Ishikawa (cell line): ENCODE data around the gene FBLIM1.

ENCODE experiments used
- CREB1 ChIP-seq: IDR thresholded peaks from 2 replicates; pipeline ENCODE4 v1.6.1; 2012; ENCODE audit warnings: low read depth
- EGR1 ChIP-seq: IDR thresholded peaks from 2 replicates; pipeline ENCODE4 v1.6.1; 2012
- EP300 ChIP-seq: IDR thresholded peaks from 2 replicates; pipeline ENCODE4 v1.6.1; 2012; ENCODE audit warnings: borderline replicate concordance
- RAD21 ChIP-seq: IDR thresholded peaks from 2 replicates; pipeline ENCODE4 v1.6.1; 2012; ENCODE audit warnings: low read depth
- TAF1 ChIP-seq: IDR thresholded peaks from 2 replicates; pipeline ENCODE4 v1.6.1; 2012; ENCODE audit warnings: low read depth, mild to moderate bottlenecking
- TCF12 ChIP-seq: IDR thresholded peaks from 2 replicates; pipeline ENCODE4 v1.6.1; 2012; ENCODE audit warnings: low read depth
- YY1 ChIP-seq: IDR thresholded peaks from 2 replicates; pipeline ENCODE4 v1.6.1; 2012; ENCODE audit warnings: low read depth
- TF ChIP-seq, protein P1 (sequence below): IDR thresholded peaks from 2 replicates; pipeline ENCODE4 v1.6.1; 2012
- TF ChIP-seq, protein P2 (sequence below): IDR thresholded peaks from 2 replicates; pipeline ENCODE4 v1.6.1; 2012; ENCODE audit warnings: low read depth, mild to moderate bottlenecking

DNA sequence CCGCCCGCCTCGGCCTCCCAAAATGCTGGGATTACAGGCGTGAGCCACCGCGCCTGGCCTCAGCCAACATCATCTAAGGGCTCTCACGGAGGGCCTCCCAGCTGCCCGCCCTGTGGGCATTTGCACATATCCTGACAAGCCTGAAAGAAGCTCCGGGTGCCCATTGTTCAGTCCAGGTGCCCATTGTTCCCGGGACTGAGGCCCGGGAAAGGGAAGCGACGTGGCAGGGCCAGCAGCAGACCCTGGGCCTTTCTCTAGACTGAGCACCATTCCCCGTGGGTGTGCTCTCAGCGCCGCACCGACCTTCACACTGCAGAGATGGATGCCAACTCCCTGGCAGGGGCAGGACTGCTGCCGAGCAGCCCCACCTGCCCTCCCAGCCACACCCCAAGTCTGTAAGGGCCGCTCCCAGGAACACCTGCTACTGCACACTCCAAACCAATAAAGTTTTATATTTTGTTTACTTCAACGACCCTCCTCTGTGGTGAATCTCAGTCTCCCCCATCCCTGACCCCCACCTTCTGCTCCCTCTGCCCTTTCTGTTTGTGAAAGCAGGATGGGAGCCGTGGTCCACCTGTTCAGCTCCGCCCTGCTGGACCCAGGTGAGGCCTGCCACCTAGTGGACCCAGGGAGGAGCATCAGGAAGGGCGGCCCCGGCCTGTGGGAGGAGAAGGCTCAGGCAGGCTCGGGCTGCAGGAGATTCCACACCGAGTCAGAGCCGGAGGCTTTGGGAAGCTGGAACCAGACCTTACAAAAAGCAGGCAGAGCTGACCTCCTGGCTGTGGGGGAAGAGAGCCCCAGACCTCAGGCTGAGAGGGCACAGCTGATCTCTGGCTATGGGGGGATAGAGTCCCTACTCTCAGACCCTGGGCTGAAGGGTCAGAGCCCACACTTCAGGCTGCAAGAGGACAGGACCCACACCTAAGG, 17.4 kb upstream of the FBLIM1 start:
- TF ChIP-seq, protein P1, sequence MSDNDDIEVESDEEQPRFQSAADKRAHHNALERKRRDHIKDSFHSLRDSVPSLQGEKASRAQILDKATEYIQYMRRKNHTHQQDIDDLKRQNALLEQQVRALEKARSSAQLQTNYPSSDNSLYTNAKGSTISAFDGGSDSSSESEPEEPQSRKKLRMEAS, result no peak
- TF ChIP-seq, protein P2, sequence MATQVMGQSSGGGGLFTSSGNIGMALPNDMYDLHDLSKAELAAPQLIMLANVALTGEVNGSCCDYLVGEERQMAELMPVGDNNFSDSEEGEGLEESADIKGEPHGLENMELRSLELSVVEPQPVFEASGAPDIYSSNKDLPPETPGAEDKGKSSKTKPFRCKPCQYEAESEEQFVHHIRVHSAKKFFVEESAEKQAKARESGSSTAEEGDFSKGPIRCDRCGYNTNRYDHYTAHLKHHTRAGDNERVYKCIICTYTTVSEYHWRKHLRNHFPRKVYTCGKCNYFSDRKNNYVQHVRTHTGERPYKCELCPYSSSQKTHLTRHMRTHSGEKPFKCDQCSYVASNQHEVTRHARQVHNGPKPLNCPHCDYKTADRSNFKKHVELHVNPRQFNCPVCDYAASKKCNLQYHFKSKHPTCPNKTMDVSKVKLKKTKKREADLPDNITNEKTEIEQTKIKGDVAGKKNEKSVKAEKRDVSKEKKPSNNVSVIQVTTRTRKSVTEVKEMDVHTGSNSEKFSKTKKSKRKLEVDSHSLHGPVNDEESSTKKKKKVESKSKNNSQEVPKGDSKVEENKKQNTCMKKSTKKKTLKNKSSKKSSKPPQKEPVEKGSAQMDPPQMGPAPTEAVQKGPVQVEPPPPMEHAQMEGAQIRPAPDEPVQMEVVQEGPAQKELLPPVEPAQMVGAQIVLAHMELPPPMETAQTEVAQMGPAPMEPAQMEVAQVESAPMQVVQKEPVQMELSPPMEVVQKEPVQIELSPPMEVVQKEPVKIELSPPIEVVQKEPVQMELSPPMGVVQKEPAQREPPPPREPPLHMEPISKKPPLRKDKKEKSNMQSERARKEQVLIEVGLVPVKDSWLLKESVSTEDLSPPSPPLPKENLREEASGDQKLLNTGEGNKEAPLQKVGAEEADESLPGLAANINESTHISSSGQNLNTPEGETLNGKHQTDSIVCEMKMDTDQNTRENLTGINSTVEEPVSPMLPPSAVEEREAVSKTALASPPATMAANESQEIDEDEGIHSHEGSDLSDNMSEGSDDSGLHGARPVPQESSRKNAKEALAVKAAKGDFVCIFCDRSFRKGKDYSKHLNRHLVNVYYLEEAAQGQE, result no peak
- TF ChIP-seq YY1 (no peak), EP300 (no peak), CREB1 (no peak), RAD21 (peak; percentile 99), TAF1 (no peak), EGR1 (no peak), TCF12 (no peak)
